AG04450 (cell line): ENCODE results near the gene TMEM39B. TPM values are rescaled to one million over a fixed set of nuclear protein-coding genes. Genes with fewer than 3 reads are reported as not detected.

Experiments used
- CTCF ChIA-PET: fragments of 300-600, 350-600 bp; formaldehyde crosslinking; extraction: SDS; loops from one replicate; lab custom pipeline; 2022; ENCODE audit warnings: antibody characterized with exemption, inconsistent platforms; lab: Charles Lee
- POLR2A ChIA-PET: fragments of 350-600 bp; formaldehyde crosslinking; extraction: SDS; loops from one replicate; lab custom pipeline; 2021; ENCODE audit warnings: antibody characterized with exemption, inconsistent platforms; lab: Yijun Ruan, JAX
- DNase-seq: peaks from one replicate; pipeline ENCODE4 v3.0.0-alpha.2; 2011; ENCODE audit warnings: low read depth, low spot score
- H3K27ac ChIP-seq: one replicate; pipeline ENCODE4 v1.5.1; 2012; ENCODE audit warnings: low read depth, low read length, control low read depth
- H3K27me3 ChIP-seq: one replicate; pipeline ENCODE4 v1.6.0; 2012; ENCODE audit warnings: low read length; ENCODE audit not compliant: control insufficient read depth, insufficient read depth
- H3K4me3 ChIP-seq: 2 replicates; pipeline ENCODE4 v1.5.1; 2011; ENCODE audit warnings: mild to moderate bottlenecking, low read depth, low read length, control low read depth
- H3K9me3 ChIP-seq: 2 replicates; pipeline ENCODE4 v1.5.1; 2012; ENCODE audit warnings: low read length; ENCODE audit not compliant: control insufficient read depth, insufficient read depth
- polyA plus RNA-seq: library from polyadenylated mRNA; depleted of rRNA; stranded (reverse); fragments of >200 nt; gene quantifications from 2 replicates; pipeline ENCODE4 v1.2.3, GENCODE V29; 2011
- TF ChIP-seq, protein P1 (sequence below): IDR thresholded peaks from 2 replicates; pipeline ENCODE4 v1.5.1; 2011; ENCODE audit warnings: low read depth, low read length, control low read depth, inconsistent platforms

The TMEM39B gene
- polyA plus RNA-seq, 1 experiment, result 16.2 TPM

DNA sequence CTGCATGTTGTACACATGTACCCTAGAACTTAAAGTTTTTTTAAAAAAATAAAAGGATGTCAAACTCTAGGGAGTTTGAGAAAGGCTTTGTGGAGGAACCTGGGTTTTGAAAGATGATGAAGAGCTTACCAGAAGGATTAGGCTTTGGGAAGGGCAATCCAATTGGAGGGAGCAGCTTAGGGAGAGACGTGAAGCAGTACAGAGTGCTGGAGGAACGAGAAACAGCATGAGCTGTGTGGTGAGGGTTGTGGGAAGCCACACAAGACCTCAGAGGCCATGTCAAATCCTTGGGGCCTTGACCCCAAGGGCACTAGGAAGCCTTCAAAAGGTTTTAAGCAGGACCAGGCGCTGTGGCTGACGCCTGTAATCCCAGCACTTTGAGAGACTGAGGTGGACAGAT is 26.7 kb downstream of the TMEM39B start:
- H3K4me3 ChIP-seq, result no peak overlapping the region
- DNase-seq, result no peak
- H3K9me3 ChIP-seq, result no peaks in the 10 kb centered on the region; the same call in 1 of the 2 replicates
- H3K27ac ChIP-seq, result no peak overlapping the region
- CTCF ChIA-PET, result no interaction called here
- POLR2A ChIA-PET, result no interaction called here
- H3K27me3 ChIP-seq, result no peaks in the 10 kb centered on the region
- TF ChIP-seq, protein P1, sequence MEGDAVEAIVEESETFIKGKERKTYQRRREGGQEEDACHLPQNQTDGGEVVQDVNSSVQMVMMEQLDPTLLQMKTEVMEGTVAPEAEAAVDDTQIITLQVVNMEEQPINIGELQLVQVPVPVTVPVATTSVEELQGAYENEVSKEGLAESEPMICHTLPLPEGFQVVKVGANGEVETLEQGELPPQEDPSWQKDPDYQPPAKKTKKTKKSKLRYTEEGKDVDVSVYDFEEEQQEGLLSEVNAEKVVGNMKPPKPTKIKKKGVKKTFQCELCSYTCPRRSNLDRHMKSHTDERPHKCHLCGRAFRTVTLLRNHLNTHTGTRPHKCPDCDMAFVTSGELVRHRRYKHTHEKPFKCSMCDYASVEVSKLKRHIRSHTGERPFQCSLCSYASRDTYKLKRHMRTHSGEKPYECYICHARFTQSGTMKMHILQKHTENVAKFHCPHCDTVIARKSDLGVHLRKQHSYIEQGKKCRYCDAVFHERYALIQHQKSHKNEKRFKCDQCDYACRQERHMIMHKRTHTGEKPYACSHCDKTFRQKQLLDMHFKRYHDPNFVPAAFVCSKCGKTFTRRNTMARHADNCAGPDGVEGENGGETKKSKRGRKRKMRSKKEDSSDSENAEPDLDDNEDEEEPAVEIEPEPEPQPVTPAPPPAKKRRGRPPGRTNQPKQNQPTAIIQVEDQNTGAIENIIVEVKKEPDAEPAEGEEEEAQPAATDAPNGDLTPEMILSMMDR, result no peak

- no peak for DNase-seq
- ChIA-PET POLR2A (interaction anchor here (2.0 kb wide), 2 partner anchors 27 to 79 kb away, joined by 9 read pairs; partner anchors contain the start of genes TMEM39B and TXLNA), CTCF (no interaction called here)
- TF ChIP-seq, protein P1, result no peak
- H3K27me3 ChIP-seq, result no peaks in the 10 kb centered on the region
- no peak overlapping the region for H3K4me3 ChIP-seq
- H3K9me3 ChIP-seq, result no peaks in the 10 kb centered on the region
- H3K27ac ChIP-seq, result no peak overlapping the region
These were observed 27.6 kb downstream of the TMEM39B start for GRCh38 chr1:32100359-32100758.

DNA sequence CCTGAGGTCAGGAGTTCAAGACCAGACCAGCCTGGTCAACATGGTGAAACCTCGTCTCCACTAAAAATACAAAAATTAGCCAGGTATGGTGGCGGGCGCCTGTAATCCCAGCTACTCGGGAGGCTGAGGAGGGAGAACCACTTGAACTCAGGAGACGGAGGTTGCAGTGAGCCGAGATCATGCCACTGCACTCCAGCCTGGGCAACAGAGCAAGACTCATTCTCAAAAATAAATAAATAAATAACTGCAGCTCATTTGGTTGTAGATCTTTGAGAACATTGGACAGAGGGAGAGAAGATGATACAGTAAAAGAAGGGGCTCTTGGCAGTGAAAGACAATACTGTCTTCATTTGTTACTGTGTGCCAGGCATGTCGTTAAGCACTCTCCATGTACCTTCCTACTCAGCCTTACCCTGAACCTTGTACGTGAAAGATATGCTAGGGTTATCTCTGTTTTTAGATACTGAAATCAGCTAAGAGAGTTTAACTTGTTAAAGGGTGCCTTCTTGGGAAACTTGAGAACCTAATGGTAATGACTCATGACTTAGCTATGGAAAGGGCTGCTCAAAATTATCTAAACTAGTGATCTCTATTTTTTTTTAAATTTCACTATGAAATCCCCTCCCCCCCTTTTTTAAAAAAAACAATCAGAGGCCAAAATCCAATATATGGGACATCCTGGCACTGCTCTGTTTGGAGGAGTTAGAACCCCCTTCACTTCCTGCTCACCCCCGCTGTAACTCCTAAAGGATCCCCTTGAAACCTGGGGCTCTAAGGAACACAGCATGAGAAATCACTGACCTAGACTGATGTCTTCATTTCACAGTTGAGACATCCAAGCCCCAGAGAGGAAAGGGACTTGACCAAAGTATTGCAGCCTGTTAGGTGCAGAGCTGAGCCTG is 28.3 kb downstream of the TMEM39B start:
- POLR2A ChIA-PET, result interaction anchor here (0.6 to 2.0 kb wide), 3 partner anchors 28 to 79 kb away, joined by 5 to 9 read pairs (median 9); partner anchors contain the start of genes TMEM39B and TXLNA
- peak overlapping the region; percentile 12 for H3K27ac ChIP-seq
- no peak overlapping the region for H3K4me3 ChIP-seq
- CTCF ChIA-PET, result no interaction called here
- no peaks in the 10 kb centered on the region for H3K9me3 ChIP-seq
- H3K27me3 ChIP-seq, result no peaks in the 10 kb centered on the region
- TF ChIP-seq, protein P1, result no peak
- no peak for DNase-seq

DNA sequence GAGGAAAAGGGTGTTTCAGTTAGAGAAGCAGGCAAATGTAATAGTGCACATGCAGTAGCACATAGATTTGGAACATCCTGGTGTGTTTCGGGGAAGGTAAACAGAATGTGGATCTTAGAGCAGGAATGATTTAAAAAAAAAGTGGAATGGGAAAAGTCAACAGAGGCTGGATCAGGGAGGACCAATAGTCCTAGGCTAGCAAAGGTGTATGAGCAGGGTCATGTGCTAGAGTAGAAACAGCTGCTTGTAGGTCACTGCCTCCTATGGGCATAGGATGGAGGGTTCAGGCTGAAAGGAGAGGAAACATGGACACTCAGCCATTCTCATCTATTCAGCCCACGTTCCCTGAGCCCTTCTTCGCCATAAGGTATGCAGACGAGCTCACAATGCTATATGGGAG is 31.4 kb downstream of the TMEM39B start:
- POLR2A ChIA-PET, result no interaction called here

More for the DNA sequence above, 31.4 kb downstream of the TMEM39B start:
- CTCF ChIA-PET, result no interaction called here
- no peaks in the 10 kb centered on the region for H3K27me3 ChIP-seq
- H3K4me3 ChIP-seq, result no peak overlapping the region
- no peak overlapping the region for H3K27ac ChIP-seq
- TF ChIP-seq, protein P1, result no peak
- DNase-seq, result no peak
- H3K9me3 ChIP-seq, result no peaks in the 10 kb centered on the region; the same call in 1 of the 2 replicates
